Measurements from ENCODE around the gene BRIP1.

The BRIP1 gene

DNA sequence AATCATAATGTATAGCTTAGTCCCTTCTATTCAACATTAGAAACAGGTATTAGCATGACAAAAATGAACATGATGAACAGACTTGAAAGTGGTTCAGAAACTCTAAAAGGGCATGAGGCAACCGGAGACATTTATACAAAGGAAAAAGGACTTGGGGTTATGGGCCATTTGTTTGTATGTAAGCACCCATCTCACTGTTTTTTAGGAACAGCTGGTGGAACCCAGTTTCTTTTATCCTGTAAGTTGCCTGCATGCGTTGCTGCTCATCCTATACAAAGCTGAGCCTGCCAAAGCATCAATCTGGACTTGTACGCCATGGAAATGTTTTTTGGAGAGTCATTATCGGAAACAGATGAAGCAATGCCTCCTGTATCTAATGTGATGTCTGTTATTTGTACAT is 200.0 kb downstream of the BRIP1 start:
- DNase-seq (ENCODE audit: low read depth in 2 of 2): no peak

DNA sequence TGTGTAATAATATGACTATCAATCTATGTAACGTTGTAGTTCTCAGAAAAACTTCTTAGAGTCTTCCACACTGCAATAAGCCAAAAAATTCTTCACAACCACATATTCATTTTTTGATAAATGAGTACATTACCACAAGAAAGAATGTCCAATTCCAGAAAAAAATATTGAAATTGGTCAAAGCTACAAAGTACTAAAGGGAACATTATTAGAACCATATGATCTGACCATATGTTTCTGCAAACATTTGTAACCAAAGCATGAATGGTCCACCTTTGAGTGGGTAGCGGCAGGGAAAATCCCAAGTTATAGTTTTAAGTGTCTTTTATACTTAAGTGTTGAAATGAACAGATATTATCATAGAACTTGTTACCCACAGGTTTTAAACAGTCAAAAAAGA is 200.6 kb downstream of the BRIP1 start:
- no peak for DNase-seq (ENCODE audit: low read depth in 2 of 2)

- DNase-seq (ENCODE audit: low read depth in 2 of 2): no peak
Measured at GRCh38 chr17:61662186-61662585, 201.1 kb downstream of the BRIP1 start.

GRCh38 chr17:61660746-61661485 is 202.4 kb downstream of the BRIP1 start:
- DNase-seq (ENCODE audit: low read depth in 2 of 2): no peak

- DNase-seq (ENCODE audit: low read depth in 2 of 2): no peak
Measured at GRCh38 chr17:61659437-61659836, 203.9 kb downstream of the BRIP1 start.

DNA sequence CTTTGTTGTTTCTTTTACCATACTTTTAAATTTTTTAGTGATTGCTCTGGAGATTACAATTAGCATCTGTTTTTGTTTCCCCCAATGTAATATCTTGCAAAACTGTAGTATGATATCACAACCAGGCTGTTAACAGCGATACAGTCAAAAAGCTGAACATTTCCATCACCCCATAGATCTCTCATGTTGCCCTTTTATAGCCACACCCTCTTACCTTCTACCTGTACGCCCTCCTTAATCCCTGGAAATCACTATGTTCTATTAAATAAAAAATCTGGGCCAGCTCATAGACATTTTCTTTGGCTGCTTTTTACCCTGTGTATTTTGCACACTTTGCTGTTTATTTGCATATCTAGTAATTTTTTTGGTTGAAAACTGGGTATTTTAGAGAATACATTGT is 205.1 kb downstream of the BRIP1 start:
- DNase-seq (ENCODE audit: low read depth in 2 of 2): no peak

GRCh38 chr17:61657338-61657737 is 206.0 kb downstream of the BRIP1 start:
- DNase-seq (ENCODE audit: low read depth in 2 of 2): no peak

DNA sequence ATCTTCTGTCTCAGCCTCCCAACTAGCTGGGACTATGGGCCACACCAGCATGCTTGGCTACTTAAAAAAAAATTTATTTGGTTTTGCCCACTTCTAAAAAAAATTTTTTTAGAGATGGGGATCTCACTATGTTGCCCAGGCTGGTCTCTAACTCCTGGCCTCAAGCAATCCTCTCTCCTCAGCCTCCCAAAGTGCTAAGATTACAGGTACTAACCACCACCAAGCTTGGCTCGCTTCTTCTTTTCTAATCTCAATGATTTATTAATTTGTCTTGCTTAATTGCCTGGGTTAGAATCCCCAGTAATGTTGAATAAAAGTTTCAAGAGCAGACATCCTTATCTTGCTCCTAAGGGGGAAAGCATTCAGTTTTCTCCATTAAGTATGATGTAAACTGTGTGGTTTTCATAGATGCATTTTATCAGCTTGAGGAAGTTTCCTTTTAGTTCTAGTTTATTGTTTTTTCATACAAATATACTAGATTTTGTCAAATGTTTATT is 206.6 kb downstream of the BRIP1 start:
- no peak for DNase-seq (ENCODE audit: low read depth in 2 of 2)

- DNase-seq (ENCODE audit: low read depth in 2 of 2): no peak
Measured at GRCh38 chr17:61650749-61651148, 212.6 kb downstream of the BRIP1 start.

- no peak for DNase-seq (ENCODE audit: low read depth in 2 of 2)
Measured at GRCh38 chr17:61648587-61648986, 214.7 kb downstream of the BRIP1 start.

DNA sequence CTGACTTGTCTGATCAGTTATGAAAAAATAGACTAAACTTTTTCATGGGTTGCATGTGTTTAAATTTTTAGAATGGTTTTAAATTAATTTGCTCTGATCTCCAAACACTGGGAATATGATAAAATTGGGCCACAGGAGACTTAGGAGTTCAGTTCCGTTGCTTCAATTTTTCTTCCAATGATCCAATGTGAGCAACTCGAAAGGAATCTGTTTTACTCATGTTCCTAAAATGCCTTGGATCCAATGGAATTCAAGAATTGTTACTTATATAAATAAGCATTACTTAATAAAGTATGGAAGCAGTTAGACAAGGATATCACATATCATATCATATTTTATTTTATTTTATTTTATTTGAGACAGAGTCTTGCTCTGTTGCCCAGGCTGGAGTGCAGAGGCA is 216.3 kb downstream of the BRIP1 start:
- no peak for DNase-seq (ENCODE audit: low read depth in 2 of 2)

DNA sequence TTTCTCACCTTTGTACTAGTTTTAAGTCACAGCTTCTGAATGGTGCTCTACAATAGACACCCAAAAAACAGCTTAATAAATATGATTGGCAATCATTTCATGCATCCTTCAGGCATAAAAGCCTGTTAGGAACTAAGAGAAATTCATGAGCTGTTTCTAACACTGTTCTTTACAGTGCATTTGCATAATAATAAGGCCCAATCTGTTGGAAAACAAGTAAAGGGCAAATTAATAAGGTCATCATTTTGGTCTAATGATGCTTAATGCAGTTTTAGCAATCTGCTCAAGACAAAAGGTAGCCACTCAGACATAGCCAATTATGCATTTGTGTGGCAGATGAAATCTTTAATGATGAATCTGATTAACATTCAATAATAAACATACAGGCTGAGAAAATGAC is 216.8 kb downstream of the BRIP1 start:
- no peak for DNase-seq (ENCODE audit: low read depth in 2 of 2)

DNA sequence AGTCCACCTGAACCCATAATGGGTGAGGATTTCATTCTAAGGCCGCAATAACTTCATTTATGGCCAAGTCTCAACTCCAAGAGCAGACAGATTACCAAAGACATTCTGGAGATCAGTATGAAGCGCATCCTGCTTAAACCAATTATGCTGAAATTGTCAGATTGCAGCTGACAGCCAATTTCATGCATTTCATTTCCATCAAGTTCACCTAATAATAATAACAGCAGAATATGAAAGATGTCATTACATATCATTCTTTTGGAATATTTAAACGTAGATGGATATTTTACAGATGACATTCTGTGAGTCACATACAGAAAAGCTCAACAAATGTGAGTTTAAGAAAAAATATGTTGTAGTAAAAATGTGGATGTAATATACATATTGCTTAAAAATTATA is 217.4 kb downstream of the BRIP1 start:
- no peak for DNase-seq (ENCODE audit: low read depth in 2 of 2)

DNA sequence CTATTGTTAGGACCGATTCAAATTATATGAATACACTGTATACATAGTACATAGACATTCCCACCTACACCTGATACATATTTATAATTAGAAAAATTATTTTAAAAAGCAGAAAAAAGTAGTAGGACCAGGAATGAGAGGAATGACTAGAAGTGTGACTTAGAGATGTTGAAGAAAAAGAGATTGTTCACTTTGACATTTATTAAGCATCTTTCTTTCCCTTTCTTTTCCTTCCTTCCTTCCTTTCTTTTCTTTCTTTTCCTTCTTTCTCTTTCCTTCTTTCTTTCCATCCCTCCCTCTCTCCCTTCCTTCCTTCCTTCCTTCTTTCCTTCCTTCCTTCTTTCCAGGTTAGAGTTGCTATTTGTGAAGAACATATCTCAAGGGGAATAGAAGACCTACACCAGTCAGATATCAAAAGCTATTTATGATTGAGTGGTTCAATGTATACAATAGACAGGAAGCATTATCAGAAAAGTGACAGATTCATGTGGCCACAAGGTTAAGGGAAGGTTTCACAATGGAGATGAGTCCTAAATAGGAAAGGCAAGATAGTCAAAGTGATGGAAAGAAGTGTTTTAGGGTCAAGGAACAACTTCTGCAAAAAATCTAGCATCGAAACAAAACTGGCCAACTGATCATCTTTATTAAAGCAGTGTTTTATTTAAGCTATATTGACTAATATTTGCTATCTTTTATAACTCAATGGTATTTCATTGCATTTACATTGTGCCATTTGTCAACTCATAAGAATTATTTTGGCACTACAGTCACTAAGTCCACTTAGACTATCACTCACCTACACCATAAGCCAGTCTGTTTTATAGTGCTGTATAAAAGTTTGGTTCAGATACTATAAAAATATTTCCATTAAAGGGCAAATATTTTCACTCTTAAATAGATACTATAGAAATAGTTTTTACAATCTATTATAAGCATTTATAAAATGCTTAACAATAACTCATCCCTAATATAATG is 218.2 kb downstream of the BRIP1 start:
- DNase-seq (ENCODE audit: low read depth in 2 of 2): no peak

GRCh38 chr17:61642768-61643167 is 220.6 kb downstream of the BRIP1 start:
- no peak for DNase-seq (ENCODE audit: low read depth in 2 of 2)

DNA sequence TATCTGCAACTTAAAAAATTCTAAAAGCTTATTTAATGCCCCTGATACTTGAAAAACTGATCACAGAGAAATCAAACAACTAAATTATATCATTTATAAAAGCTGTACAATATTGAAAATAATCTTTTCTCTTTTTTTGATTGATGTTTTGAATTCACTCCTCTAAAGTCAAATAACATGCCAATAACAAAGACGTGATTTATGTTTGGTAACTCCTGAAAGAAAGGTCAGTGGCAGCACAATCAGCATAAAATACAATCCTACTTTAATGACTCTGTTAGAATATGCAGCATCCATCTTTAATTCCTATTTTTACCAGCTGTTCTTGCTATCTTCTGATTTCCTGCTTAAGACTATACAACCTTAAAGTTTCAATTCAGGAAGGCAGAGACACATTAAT is 221.6 kb downstream of the BRIP1 start:
- DNase-seq (ENCODE audit: low read depth in 2 of 2): no peak

- no peak for DNase-seq (ENCODE audit: low read depth in 2 of 2)
Measured at GRCh38 chr17:61641084-61641483, 222.2 kb downstream of the BRIP1 start.

- DNase-seq (ENCODE audit: low read depth in 2 of 2): no peak
Measured at GRCh38 chr17:61639818-61640217, 223.5 kb downstream of the BRIP1 start.

DNA sequence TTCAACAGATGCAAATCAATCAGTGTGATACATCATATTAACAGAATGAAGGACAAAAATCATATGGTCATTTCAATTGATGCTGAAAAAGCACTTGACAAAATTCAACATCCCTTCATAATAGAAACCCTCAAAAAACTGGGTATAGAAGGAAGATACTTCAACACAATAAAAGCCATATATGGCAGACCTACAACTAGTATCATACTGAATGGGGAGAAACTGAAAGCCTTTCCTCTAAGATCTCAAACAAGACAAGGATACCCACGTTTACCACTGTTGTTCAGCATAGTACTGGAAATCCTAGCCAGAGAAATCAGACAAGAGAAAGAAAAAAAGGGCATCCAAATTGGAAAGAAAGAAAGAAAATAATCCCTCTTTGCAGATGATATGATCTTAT is 225.2 kb downstream of the BRIP1 start:
- DNase-seq (ENCODE audit: low read depth in 2 of 2): no peak

DNA sequence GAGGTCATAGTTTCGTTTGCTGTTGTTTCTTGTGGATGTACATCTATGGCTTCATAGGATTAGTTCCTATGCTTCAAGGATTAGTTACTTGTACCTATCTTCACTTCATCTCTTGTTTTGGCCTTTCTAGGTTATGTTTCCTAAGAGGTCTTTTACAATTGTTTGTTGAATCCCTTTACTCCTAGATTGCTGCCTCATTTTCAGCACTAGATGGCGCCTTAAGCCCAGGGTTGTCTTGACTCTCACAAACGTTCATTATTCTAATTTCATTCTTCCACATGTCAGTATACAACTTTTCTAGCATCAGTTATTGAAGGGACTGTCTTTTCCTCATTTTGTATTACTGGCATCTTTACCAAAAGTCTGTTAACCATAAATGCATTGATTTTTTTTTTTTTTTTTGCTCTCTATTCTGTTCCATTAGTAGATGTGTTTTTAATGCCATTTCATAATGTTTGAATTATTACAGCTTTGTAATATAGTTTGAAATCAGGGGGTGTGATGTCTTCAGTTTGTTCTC is 227.4 kb downstream of the BRIP1 start:
- DNase-seq (ENCODE audit: low read depth in 2 of 2): peak; percentile 19 to 20

GRCh38 chr17:61634942-61635538 is 228.3 kb downstream of the BRIP1 start:
- DNase-seq (ENCODE audit: low read depth in 2 of 2): no peak

- DNase-seq (ENCODE audit: low read depth in 2 of 2): no peak
Measured at GRCh38 chr17:61634011-61634539, 229.3 kb downstream of the BRIP1 start.
